Epithelial cell of esophagus (primary cell): ENCODE data around the gene CFAP61.

Experiments used
- DNase-seq: peaks from one replicate; pipeline ENCODE4 v3.0.0; 2010; ENCODE audit warnings: low read depth
- H3K4me3 ChIP-seq: 2 replicates; pipeline ENCODE4 v1.5.1; 2011; ENCODE audit warnings: mild to moderate bottlenecking, low read length, control low read depth
- TF ChIP-seq, protein P1 (sequence below): IDR thresholded peaks from 2 replicates; pipeline ENCODE4 v1.5.1; 2011; ENCODE audit warnings: low read depth, mild to moderate bottlenecking, low read length, control low read depth, inconsistent platforms; ENCODE audit not compliant: insufficient read depth; ENCODE audit errors: missing control alignments

The CFAP61 gene

GRCh38 chr20:20293691-20294385, 241.5 kb downstream of the CFAP61 start:
- TF ChIP-seq, protein P1, sequence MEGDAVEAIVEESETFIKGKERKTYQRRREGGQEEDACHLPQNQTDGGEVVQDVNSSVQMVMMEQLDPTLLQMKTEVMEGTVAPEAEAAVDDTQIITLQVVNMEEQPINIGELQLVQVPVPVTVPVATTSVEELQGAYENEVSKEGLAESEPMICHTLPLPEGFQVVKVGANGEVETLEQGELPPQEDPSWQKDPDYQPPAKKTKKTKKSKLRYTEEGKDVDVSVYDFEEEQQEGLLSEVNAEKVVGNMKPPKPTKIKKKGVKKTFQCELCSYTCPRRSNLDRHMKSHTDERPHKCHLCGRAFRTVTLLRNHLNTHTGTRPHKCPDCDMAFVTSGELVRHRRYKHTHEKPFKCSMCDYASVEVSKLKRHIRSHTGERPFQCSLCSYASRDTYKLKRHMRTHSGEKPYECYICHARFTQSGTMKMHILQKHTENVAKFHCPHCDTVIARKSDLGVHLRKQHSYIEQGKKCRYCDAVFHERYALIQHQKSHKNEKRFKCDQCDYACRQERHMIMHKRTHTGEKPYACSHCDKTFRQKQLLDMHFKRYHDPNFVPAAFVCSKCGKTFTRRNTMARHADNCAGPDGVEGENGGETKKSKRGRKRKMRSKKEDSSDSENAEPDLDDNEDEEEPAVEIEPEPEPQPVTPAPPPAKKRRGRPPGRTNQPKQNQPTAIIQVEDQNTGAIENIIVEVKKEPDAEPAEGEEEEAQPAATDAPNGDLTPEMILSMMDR, result no peak
- DNase-seq, result no peak
- H3K4me3 ChIP-seq, result no peak overlapping the region

GRCh38 chr20:20295621-20296498, 243.5 kb downstream of the CFAP61 start:
- TF ChIP-seq, protein P1, result no peak
- no peak for DNase-seq
- H3K4me3 ChIP-seq, result no peak overlapping the region

DNA sequence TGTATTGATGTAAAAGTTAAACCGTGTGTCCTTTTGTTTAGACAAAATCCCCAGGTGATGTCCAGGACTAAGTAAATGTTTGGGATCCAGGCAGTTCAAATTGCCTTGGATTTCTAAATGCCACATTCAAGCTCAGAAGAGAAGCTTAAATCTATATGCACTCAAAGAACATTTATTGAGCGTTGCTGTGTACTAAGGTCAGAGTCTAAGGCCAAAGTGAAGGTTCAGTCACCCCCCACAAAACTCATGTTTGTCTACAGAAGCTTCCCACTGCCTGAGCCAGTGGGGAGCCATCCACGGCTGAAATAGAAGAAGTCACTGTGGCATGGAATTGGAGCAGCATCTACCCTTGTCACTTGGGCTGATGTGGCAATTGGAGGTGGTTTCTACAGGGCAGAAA, 244.8 kb downstream of the CFAP61 start:
- TF ChIP-seq, protein P1, result no peak
- DNase-seq, result no peak
- no peak overlapping the region for H3K4me3 ChIP-seq

DNA sequence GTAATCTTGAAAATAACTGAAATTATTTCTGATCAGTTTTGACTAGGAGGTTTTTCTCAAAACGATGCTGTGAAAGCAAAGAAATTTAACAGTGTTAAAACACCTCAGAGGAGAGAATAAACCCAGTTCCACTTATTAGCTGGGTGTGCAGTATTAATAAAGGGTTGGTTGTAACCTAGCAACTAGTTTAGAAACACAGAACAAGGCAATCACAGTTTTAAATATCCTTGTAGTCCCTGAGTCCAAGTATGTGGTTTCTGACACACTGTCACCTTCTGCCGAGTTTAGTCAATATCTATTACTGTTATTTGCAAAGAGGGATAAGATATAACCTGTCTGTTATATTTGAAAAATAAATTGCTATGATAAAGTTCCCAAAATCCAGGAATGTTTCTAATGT, 245.4 kb downstream of the CFAP61 start:
- no peak overlapping the region for H3K4me3 ChIP-seq
- TF ChIP-seq, protein P1, result no peak
- DNase-seq, result no peak

DNA sequence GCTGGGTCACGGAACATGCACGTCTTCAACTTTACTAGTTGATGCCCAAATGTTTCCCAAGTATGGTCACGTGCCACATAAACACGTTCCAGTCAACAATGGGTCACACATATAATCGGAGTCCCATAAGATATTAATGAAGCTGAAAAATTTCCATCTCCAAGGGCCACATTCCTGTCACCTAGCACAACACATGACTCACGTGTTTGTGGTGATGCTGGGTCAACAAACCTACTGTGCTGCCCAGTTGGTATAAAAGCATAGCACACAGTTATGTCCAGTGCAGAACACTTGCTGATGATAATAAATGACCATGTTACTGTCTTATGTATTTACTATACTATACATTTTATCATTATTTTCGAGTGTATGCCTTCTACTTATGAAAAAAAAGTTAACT, 247.6 kb downstream of the CFAP61 start:
- TF ChIP-seq, protein P1, result no peak
- H3K4me3 ChIP-seq, result no peak overlapping the region
- DNase-seq, result no peak

DNA sequence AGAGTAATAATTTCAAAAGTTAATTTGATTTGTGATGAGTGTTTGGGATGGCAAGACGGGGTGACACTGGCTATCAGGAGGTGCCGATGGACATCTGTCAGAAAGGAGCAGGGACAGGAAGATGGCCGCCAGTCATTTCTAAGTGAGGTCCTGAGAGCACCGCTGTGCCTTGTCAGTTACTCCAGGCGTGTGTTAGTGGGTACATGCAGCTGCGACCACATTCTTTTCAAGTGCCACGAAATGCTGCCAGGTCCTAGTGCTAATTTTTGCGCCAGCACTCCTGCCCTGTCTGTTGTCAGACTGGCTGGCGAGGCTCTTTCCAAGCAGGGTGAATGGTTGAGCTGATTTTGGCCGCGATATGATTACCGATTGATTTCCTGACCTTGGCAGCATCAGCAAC, 251.0 kb downstream of the CFAP61 start:
- no peak for DNase-seq
- H3K4me3 ChIP-seq, result no peak overlapping the region
- TF ChIP-seq, protein P1, result no peak
